HFFc6 (cell line): ENCODE measurements around the gene NSDHL. TPM values are rescaled to one million over a fixed set of nuclear protein-coding genes. Genes with fewer than 3 reads are reported as not detected.

Experiments
- DNase-seq: peaks from one replicate; pipeline ENCODE4 v3.0.0-alpha.2; 2018
- H3K27ac Mint-ChIP-seq: 2 replicates; pipeline ENCODE4 v1.8.0; 2020; ENCODE audit warnings: mild to moderate bottlenecking, mixed read lengths
- H3K27me3 Mint-ChIP-seq: 2 replicates; pipeline ENCODE4 v1.8.0; 2021; ENCODE audit warnings: mild to moderate bottlenecking, moderate library complexity, mixed read lengths; ENCODE audit not compliant: insufficient read depth
- H3K36me3 Mint-ChIP-seq: 2 replicates; pipeline ENCODE4 v1.8.0; 2021; ENCODE audit warnings: low read depth, mixed read lengths
- H3K4me1 Mint-ChIP-seq: 2 replicates; pipeline ENCODE4 v1.8.0; 2020; ENCODE audit warnings: low read depth, mixed read lengths
- H3K4me3 Mint-ChIP-seq: 2 replicates; pipeline ENCODE4 v1.8.0; 2020; ENCODE audit warnings: mild to moderate bottlenecking, moderate library complexity, mixed read lengths
- H3K9me3 Mint-ChIP-seq: 2 replicates; pipeline ENCODE4 v1.8.0; 2020; ENCODE audit warnings: mild to moderate bottlenecking, mixed read lengths
- CTCF ChIP-seq: fragments of 200-600 bp; sonication (generic); IDR thresholded peaks from 2 replicates; pipeline ENCODE4 v1.5.0; 2021; ENCODE audit warnings: antibody characterized with exemption, mild to moderate bottlenecking
- total RNA-seq, 6 experiments: library from RNA; stranded (reverse); fragmentation: NEBNext Ultra II Directional; extraction: Animal tissue kit (Norgen Biotek cat#: 25700); gene quantifications; 2 replicates in 1 of 6; 3 replicates in 5 of 6; pipeline ENCODE4 v1.2.3, GENCODE V29; 2021

Gene NSDHL
- total RNA-seq, 6 experiments from 2014 or later: 18.4 to 20.0 (median 19.1) TPM

- peaks cover 21% of the 10 kb centered on the region for H3K4me1 Mint-ChIP-seq
- H3K36me3 Mint-ChIP-seq: no peaks in the 10 kb centered on the region
- no peak within 1 kb of the TSS; the same call in 1 of the 2 replicates for H3K4me3 Mint-ChIP-seq
- H3K27me3 Mint-ChIP-seq: peaks cover 4% of the 10 kb centered on the region; the same call in 1 of the 2 replicates
- no peak for TF ChIP-seq CTCF
- H3K27ac Mint-ChIP-seq: peak within 1 kb of the TSS; percentile 41; the same call in 1 of the 2 replicates
- DNase-seq: no peak
- no peaks in the 10 kb centered on the region for H3K9me3 Mint-ChIP-seq
Observed at GRCh38 chrX:152897222-152898131, 66.6 kb downstream of the NSDHL start, which contains the start of gene ZNF185. ZNF185 (plus strand) TSS chrX:152898067; CDS start chrX:152914490, 16,423 bp downstream.

DNA sequence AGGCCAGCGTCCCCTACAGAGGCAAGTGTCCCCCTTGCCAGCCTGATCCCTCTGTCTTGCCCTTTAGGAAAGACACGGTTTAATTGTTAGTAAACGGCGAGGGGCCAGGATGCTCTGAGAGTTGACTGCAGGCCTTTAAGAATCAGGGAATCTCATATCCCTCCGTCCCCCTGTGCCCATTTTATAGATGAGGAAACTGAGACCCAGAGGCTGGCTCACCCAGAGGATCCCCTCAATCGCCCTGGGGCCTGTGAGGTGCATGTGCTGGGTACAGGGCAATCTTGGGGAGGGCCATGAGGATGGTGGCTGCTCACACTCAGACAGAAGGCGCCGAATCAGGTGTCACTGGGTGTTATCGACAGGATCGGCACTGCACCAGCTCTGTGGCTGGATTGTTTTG, 67.6 kb downstream of the NSDHL start:
- no peak for DNase-seq
- peaks cover 21% of the 10 kb centered on the region for H3K4me1 Mint-ChIP-seq
- H3K27me3 Mint-ChIP-seq: peaks cover 1% of the 10 kb centered on the region; the same call in 1 of the 2 replicates
- no peak overlapping the region for H3K4me3 Mint-ChIP-seq
- no peaks in the 10 kb centered on the region for H3K9me3 Mint-ChIP-seq
- no peak for TF ChIP-seq CTCF
- no peak overlapping the region for H3K27ac Mint-ChIP-seq
- H3K36me3 Mint-ChIP-seq: no peaks in the 10 kb centered on the region

GRCh38 chrX:152899111-152899873, 68.4 kb downstream of the NSDHL start:
- Mint-ChIP-seq H3K9me3 (no peaks in the 10 kb centered on the region), H3K27me3 (peaks cover 1% of the 10 kb centered on the region; the same call in 1 of the 2 replicates), H3K36me3 (no peaks in the 10 kb centered on the region), H3K4me1 (peaks cover 21% of the 10 kb centered on the region), H3K27ac (no peak overlapping the region), H3K4me3 (no peak overlapping the region)
- TF ChIP-seq CTCF: no peak
- no peak for DNase-seq

- Mint-ChIP-seq H3K4me1 (peaks cover 21% of the 10 kb centered on the region), H3K9me3 (no peaks in the 10 kb centered on the region), H3K27me3 (peaks cover 1% of the 10 kb centered on the region; the same call in 1 of the 2 replicates), H3K4me3 (no peak overlapping the region), H3K27ac (no peak overlapping the region), H3K36me3 (no peaks in the 10 kb centered on the region)
- TF ChIP-seq CTCF: no peak
- no peak for DNase-seq
Observed at GRCh38 chrX:152899874-152900719, 69.2 kb downstream of the NSDHL start.

DNA sequence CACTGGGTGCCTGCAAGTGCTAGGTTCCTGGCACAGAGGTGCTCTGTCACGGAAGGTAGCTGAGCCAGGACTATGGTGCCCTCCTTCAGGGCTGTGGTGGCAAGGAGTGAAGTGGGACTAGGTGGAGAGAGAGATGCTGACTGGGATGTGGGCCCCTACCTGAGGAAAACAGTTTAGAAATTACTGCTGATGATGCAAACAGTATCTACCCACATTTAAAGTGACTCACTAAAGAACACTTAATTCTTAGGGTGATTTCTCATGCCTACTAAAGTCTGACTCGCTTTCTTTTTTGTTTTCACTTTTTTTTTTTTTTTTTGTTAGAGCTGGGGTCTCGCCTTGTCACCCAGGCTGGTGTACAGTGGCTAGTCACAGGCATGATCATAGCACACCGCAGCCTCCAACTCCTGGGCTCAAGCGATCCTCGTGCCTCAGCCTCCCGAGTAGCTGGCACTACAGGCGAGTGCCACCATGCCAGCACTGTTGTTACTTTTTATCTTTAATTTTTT, 70.1 kb downstream of the NSDHL start:
- Mint-ChIP-seq H3K27ac (no peak overlapping the region), H3K4me1 (peaks cover 12% of the 10 kb centered on the region), H3K27me3 (peaks cover 1% of the 10 kb centered on the region; the same call in 1 of the 2 replicates), H3K9me3 (no peaks in the 10 kb centered on the region), H3K36me3 (no peaks in the 10 kb centered on the region), H3K4me3 (no peak overlapping the region)
- no peak for DNase-seq
- TF ChIP-seq CTCF: no peak
